AG09309 (cell line): Measurements from ENCODE around the gene UBR7.

ENCODE experiments used
- DNase-seq: peaks from one replicate; pipeline ENCODE4 v3.0.0-alpha.2; 2010; ENCODE audit warnings: low read depth
- H3K4me3 ChIP-seq: 2 replicates; pipeline ENCODE4 v1.5.1; 2011; ENCODE audit warnings: mild to moderate bottlenecking, low read depth, low read length, moderate library complexity; ENCODE audit not compliant: control insufficient read depth
- CTCF ChIP-seq: IDR thresholded peaks from 2 replicates; pipeline ENCODE4 v1.5.1; 2011; ENCODE audit warnings: mild to moderate bottlenecking, low read depth, low read length, inconsistent platforms; ENCODE audit not compliant: insufficient read depth, control insufficient read depth; ENCODE audit errors: missing control alignments

The UBR7 gene

GRCh38 chr14:93263416-93263815 lies 56.4 kb downstream of the UBR7 start:
- TF ChIP-seq CTCF = no peak
- DNase-seq = no peak
- H3K4me3 ChIP-seq = no peak overlapping the region

DNA sequence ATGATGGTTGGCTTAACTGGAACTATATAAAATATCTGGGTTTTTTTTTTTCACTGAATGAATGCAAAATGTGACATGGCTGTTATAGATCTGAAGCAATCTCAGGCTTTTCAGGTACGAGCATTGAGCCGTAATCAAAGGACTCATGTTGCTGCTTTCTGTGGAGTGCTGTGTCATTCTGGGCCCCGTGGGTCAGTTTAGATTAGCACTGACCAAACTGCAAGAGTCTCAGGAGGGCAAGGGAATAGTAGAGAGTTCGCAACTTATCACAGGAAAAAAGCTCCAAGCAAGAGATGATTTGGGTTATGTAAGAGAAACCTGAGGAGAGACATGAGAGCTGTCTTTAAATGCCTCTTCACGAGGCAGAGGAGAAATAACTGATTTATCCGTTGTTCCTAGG lies 59.1 kb downstream of the UBR7 start:
- no peak for TF ChIP-seq CTCF
- no peak overlapping the region for H3K4me3 ChIP-seq
- DNase-seq = no peak

DNA sequence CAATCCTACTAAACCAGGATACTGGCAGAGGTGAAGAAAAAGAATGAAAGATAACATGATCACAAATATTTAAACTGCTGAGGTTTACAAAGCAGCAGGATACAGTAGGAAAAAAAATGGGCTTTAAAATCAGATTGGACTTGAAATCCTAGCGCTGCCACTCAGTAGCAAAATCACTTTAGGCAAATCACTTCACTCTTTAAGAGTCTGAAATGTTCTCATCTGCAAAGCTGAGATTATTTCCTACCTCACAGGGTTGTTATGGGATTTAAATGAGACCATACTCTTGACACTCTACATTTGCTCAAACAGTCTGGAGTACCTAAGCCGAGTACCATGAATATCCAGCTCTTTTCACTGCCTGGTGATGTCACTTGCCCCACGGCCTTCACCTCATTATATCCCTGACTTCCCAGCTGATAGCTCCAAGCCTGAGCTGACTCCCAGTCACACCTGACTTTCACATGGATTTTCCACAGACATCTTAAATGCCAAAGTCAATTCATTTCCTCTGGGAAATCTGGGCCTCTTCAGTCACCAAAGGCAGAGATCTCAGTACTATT lies 60.2 kb downstream of the UBR7 start:
- no peak overlapping the region for H3K4me3 ChIP-seq
- no peak for DNase-seq
- no peak for TF ChIP-seq CTCF

GRCh38 chr14:93268406-93268805 lies 61.4 kb downstream of the UBR7 start:
- no peak overlapping the region for H3K4me3 ChIP-seq
- no peak for DNase-seq
- no peak for TF ChIP-seq CTCF

DNA sequence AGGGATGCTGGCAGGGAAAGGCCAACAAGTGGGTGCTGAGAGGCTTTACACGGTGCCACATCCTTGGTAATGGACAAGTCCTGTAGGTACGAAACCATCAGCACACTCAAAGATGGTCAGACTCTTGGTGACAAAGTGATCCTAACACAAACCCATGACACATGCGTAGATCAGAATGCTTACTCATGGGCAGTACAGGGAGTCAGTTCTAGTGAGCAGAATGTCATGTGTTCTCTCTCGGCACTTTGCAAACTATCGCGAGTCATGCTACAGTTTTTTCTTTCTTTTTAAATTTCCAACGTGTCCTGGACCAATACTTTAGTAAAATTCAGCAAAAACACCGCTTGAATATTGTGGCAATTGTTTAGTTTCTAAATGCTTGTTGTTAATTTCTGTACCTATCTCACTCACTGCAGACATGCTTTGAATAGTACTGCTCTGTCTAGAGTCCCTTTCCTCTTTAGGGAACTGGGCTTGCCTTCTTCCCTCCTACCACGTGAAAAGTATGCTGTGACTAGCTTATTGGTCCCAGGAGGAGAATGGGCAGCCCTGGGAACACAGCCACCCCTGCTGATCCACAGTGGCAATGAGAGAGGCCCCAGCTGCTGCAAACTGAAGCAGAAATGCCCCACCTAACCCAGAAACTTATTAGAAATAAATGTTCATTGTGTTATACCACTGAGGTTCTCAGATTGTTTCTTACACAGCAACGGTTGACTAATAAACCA lies 62.4 kb downstream of the UBR7 start:
- no peak for DNase-seq
- TF ChIP-seq CTCF = no peak
- H3K4me3 ChIP-seq = no peak overlapping the region

DNA sequence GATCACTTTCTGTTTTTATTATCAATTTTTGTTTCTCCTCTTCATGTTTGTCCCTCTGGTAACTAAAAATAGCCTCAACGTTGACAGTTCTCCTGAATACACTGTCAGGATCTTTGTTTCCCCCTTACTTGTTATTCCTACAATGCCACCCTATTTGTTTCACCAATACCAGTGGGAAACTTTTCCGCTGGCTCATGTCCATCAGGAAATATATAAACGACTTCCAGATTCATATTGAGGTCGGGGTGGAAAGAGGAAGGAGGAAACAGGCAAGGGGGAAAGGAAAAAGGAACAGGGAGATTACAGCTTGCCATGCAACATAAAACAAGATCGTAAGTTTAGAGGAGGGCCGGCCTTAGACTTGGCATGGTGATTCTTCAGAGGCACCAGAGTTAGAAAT lies 64.1 kb downstream of the UBR7 start:
- TF ChIP-seq CTCF = no peak
- no peak for DNase-seq

More for the DNA sequence above, 64.1 kb downstream of the UBR7 start:
- H3K4me3 ChIP-seq = no peak overlapping the region
